ENCODE data around the gene ANKRD44.

Gene ANKRD44

DNA sequence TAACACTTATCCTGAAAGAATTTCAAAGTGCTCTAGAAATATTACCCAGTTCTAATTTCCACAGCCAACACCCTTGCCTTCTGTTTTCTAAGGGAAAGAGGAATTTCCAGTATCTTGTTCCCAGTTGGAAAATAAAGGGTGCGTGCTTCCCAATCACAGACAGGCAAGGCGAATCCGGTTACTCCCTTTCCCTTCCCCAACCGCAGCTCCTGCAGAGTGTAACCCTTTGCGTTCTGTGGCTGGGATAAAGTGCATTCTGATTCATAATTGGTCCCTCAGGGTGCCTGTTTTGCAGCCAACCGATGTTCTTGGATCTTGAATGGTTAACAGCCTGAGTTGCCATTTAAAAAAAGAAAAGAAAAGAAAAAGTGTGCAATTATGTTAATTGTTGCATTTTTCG is 343.5 kb downstream of the ANKRD44 start:
- H3K4me3 ChIP-seq (ENCODE audit: low read depth, low read length): no peak overlapping the region

DNA sequence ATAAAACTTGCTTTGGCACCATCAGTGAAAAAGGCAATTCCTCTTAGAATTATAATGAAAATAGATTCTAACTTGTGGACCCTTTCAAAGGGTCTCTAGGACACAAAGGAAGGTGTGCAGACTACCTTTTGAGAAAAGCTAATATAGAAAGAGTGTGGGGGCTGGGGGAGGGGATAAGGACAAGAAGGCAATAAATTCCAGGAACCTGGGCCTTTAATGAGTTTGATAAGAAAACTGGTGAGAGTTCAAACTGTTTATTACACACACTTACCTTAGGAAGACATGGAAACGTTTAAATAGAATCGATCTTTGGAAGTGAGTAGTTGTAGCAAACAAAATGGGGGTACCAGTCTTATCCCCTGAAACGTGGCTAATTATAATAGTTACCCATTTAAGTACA is 344.5 kb downstream of the ANKRD44 start:
- H3K4me3 ChIP-seq (ENCODE audit: low read depth, low read length): no peak overlapping the region

- no peak overlapping the region for H3K4me3 ChIP-seq (ENCODE audit: low read depth, low read length)
These were observed 344.9 kb downstream of the ANKRD44 start for GRCh38 chr2:196965651-196966050.

GRCh38 chr2:196963961-196964360 is 346.6 kb downstream of the ANKRD44 start:
- H3K4me3 ChIP-seq (ENCODE audit: low read depth, low read length): no peak overlapping the region

DNA sequence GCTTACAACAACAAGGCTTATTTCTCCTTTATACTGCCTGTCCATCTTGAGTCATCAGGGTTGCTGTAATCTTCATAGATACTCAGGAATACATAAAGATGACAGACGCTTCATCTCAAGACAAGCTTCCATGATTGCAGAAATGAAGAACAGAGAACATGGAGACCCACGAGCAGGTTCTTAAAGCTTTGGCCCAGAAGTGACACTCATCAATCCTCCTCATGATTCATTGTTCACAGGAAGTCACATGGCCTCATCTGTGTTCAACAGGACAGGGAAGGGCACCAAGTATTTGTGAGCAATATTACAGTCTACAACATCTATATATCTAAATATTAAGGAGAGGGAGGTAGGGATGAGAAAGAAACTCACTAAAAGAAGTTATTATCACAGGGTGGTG is 347.5 kb downstream of the ANKRD44 start:
- H3K4me3 ChIP-seq (ENCODE audit: low read depth, low read length): no peak overlapping the region

DNA sequence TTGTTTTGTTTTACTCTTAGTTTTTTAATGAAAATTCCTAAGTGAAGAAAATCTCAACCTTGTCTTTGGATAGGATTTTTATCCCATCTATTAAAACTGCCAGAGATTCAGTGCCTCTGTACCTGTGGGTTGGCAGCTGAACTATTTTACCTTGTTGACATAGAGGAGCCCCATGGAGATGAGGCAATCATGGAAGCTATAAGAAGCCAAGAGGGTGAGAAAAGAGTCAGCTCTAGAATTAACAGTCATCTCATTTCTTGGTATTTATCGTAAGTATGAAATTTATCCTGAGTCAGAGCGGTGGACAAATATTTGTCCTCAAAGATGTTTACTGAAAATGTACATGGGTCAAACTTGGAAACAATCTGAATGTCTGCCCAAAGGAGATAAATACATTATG is 348.3 kb downstream of the ANKRD44 start:
- no peak overlapping the region for H3K4me3 ChIP-seq (ENCODE audit: low read depth, low read length)

DNA sequence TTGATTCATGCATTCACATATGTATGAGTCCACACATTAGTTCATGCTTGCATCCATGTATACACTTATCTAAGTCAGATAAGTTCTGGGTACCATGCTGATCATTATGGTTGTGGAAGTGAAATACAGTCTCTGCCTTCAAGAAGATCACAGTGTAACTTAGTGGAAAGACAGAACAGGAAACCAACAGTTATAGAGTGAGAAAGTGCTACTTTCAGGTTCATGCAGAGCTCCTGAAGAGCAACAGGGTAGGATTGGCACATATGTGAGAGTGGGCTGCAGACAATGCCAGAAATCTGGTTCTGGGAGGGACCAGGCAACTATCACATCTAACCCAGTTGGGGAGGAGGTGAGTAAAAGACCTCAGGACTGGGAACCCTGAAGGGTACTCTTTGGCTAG is 348.7 kb downstream of the ANKRD44 start:
- no peak overlapping the region for H3K4me3 ChIP-seq (ENCODE audit: low read depth, low read length)

DNA sequence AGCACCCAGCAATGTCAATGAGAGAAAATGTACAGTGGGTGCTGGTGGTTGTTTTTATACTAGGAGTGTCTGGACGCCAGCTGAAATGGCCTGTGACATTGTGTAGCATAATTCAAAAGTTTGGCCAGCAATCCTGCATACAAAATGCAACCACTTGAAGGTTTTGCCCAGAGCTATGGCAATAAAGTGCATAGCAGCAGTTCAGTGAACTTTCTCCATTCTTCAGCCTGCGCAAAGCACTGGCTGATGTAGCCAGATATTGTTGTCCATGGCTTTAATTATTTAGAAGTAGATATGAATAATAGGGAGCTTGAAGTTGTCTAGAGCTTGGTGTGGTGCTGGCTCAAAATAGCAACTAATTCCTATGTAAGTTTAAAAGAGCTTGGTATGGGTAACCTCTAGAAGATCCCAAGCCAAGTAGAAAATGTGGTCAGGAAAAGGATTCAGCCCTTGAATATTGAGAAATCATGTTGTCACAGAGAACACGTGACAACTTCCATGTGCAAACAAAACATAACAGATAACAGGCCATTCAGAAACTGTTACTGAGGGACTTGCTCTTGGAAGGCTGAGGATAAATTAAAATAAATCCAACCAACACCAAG is 350.7 kb downstream of the ANKRD44 start:
- no peak overlapping the region for H3K4me3 ChIP-seq (ENCODE audit: low read depth, low read length)

GRCh38 chr2:196959281-196959680 is 351.3 kb downstream of the ANKRD44 start:
- H3K4me3 ChIP-seq (ENCODE audit: low read depth, low read length): no peak overlapping the region

- no peak overlapping the region for H3K4me3 ChIP-seq (ENCODE audit: low read depth, low read length)
These were observed 352.6 kb downstream of the ANKRD44 start for GRCh38 chr2:196957881-196958525.

DNA sequence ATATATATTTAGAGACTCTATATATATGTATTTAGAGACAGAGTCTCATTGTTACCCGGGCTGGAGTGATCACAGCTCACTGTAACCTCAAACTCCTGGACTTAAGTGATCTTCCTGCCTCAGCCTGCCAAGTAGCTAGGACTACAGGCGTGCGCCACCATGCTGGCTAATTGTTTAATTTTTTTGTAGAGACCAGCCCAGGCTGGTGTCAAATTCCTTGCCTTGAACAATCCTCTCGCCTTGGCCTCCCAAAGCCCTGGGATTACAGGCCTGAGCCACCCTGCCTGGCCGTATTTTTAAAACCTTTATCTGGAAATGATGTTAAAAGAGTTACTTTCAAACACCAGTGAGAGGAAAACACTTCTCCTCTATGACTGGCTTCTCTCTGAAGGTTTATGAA is 353.1 kb downstream of the ANKRD44 start:
- no peak overlapping the region for H3K4me3 ChIP-seq (ENCODE audit: low read depth, low read length)

DNA sequence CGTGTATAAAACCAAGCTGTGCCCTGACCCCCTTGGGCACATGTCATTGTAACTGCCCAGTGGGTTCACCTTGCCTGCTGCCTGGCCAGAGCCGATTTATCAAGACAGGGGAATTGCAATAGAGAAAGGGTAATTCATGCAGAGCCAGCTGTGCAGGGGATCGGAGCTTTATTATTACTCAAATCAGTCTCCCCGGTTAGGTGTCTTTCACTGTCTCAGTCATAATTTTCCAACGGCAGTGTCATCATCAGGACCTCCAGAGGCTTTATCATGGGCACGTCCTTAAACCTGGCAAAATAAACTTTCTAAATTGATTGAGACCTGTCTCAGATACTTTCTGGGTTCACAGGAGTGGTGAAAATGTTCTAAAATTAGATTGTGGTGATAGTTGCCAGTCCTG is 354.5 kb downstream of the ANKRD44 start:
- H3K4me3 ChIP-seq (ENCODE audit: low read depth, low read length): no peak overlapping the region

GRCh38 chr2:196955036-196955435 is 355.5 kb downstream of the ANKRD44 start:
- H3K4me3 ChIP-seq (ENCODE audit: low read depth, low read length): no peak overlapping the region

DNA sequence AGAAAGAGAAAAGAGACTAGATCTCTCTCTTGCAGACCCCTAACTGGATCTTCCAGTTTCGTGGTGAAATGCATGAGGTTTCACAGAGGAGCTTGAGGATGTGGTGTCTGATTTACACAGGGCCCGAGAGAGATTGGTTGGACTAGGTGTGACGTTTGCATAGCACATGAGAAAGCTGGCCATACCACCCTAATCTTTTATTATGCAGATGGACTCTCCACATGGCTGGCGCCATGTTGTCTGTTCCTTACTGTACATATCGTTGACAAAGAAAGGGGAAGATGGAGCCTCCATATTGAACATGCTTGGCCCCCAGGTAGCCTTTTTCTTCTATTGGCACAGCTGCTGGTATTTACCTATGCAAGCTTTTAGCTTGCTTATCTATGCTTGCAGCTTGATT is 356.6 kb downstream of the ANKRD44 start:
- H3K4me3 ChIP-seq (ENCODE audit: low read depth, low read length): no peak overlapping the region

DNA sequence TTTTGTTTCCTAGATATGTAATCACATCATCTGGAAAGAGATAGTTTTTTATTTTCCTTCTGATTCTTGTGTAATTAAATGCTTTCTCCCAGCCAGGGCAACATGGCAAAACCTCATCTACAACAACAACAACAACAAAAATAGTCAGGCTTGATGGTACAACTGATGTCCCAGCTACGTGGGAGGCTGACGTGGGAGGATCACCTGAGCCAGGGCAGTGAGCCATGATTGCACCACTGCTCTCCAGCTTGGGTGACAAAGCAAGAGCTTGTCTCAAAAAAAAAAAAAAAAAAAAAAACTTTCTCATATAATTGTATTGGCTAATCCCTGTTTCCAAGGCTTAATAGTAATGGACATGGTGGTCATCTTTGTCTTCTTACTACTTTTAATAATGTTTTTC is 357.6 kb downstream of the ANKRD44 start:
- no peak overlapping the region for H3K4me3 ChIP-seq (ENCODE audit: low read depth, low read length)

DNA sequence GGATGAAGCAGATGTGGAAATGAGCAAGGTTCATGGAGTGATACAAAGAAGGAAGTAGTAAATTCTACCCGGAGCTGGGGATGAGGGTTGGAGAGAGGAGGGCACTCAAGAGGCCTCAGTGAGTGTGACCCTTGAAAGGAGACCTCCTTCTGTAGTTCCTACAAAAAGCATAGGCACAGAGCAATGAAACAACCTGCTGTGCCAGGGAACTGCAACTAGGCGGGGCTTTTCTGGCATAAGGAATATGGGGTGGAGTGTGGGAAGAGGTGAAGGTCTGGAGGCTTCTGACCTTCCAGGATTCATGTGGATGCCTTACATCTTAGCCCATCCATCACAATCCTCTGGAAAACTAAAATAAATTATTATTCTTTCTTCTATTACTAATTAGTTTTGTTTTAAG is 358.6 kb downstream of the ANKRD44 start:
- H3K4me3 ChIP-seq (ENCODE audit: low read depth, low read length): no peak overlapping the region

DNA sequence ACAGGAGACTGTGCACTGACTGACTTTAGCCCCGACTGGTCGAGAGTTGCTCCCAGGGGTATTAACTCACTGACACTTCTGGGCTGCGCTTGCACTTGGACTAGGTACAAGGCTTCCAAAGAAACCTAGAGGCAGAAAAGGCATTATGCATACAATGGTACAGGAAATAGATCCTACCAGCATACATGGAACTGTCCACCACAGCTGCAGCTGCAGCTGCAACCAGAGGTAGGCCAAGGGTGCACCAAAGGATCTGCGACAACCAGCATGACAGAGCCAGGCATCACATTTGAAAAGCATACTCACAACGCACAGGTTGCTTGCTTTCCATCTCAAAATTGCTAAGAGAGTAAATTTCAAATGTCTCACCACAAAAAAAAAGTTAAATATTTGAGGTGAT is 361.5 kb downstream of the ANKRD44 start:
- H3K4me3 ChIP-seq (ENCODE audit: low read depth, low read length): no peak overlapping the region

- H3K4me3 ChIP-seq (ENCODE audit: low read depth, low read length): no peak overlapping the region
These were observed 366.0 kb downstream of the ANKRD44 start for GRCh38 chr2:196944570-196944969.

- H3K4me3 ChIP-seq (ENCODE audit: low read depth, low read length): no peak overlapping the region
These were observed 369.0 kb downstream of the ANKRD44 start for GRCh38 chr2:196941398-196942078.

DNA sequence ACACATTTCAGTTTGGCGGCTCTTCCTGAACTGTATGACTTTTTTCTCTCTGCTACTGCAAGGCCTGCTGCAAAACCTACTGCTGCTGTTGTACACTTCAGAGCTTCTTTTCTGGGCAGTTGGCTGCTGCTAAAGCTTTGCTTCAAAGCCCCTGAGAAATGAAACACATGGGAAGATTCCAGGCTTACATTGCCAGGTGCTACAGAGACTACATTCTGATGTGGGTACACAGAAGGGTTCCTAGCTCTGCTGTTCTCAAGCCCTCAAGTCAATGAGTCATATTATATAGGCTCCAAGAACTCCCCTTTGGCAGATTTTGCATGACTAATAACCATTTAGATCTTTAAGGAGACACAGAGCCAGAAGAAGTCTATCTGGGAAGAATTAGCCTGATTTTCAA is 371.2 kb downstream of the ANKRD44 start:
- H3K4me3 ChIP-seq (ENCODE audit: low read depth, low read length): no peak overlapping the region
